Measurements from ENCODE around the gene TPM2. TPM values are rescaled to one million over a fixed set of nuclear protein-coding genes. Genes with fewer than 3 reads are reported as not detected.

The TPM2 gene
- total and polyA plus RNA-seq, 5 experiments from 2014 or later: 0.34 to 98.5 (median 92.3) TPM; not detected in 2

- POLR2A ChIA-PET: interaction anchor here (1.2 to 1.9 kb wide), 2 partner anchors 13 to 22 kb away, joined by 4 to 5 read pairs; no protein-coding TSS in a partner anchor
- DNase-seq (no peak), ATAC-seq (no peak)
- H3K27me3 Mint-ChIP-seq: no peaks in the 10 kb centered on the region
- H3K9me3 Mint-ChIP-seq: no peaks in the 10 kb centered on the region
- H3K27ac Mint-ChIP-seq: peak overlapping the region in 2 of 10 donors; percentile 14 to 34
- peaks cover 0 to 8% (median 0%) of the 10 kb centered on the region in 4 donors for H3K4me1 Mint-ChIP-seq
- H3K36me3 Mint-ChIP-seq: peaks cover 14 to 37% (median 27%) of the 10 kb centered on the region in 3 donors
- H3K4me3 Mint-ChIP-seq: no peak overlapping the region
Measured at GRCh38 chr9:35703906-35704672, 14.4 kb upstream of the TPM2 start.

- H3K9me3 Mint-ChIP-seq: no peaks in the 10 kb centered on the region
- no peaks in the 10 kb centered on the region for H3K27me3 Mint-ChIP-seq
- POLR2A ChIA-PET: interaction anchor here (1.2 to 1.3 kb wide), 2 partner anchors 11 to 29 kb away, joined by 3 to 4 read pairs; partner anchors contain the start of gene TLN1
- H3K36me3 Mint-ChIP-seq: peaks cover 9 to 27% (median 26%) of the 10 kb centered on the region in 3 donors
- DNase-seq (no peak), ATAC-seq (no peak)
- peaks cover 0 to 8% (median 0%) of the 10 kb centered on the region in 4 donors for H3K4me1 Mint-ChIP-seq
- no peak overlapping the region for H3K27ac Mint-ChIP-seq
- no peak overlapping the region for H3K4me3 Mint-ChIP-seq
Measured at GRCh38 chr9:35702696-35703095, 13.0 kb upstream of the TPM2 start.

GRCh38 chr9:35700942-35701341, 11.2 kb upstream of the TPM2 start:
- DNase-seq (no peak), ATAC-seq (no peak)
- no peaks in the 10 kb centered on the region for H3K9me3 Mint-ChIP-seq
- no peak overlapping the region for H3K4me3 Mint-ChIP-seq
- H3K4me1 Mint-ChIP-seq: peaks cover 7 to 9% (median 9%) of the 10 kb centered on the region in 4 donors
- H3K27ac Mint-ChIP-seq: no peak overlapping the region
- POLR2A ChIA-PET: interaction anchor here (0.5 to 1.2 kb wide), 4 partner anchors 32 to 62 kb away, joined by 3 to 4 read pairs (median 4); partner anchors contain the start of gene CREB3
- H3K27me3 Mint-ChIP-seq: no peaks in the 10 kb centered on the region
- H3K36me3 Mint-ChIP-seq: peaks cover 4 to 21% (median 15%) of the 10 kb centered on the region in 3 donors

GRCh38 chr9:35700031-35700430, 10.3 kb upstream of the TPM2 start:
- POLR2A ChIA-PET: no interaction called here
- Mint-ChIP-seq H3K4me1 (peaks cover 7 to 9% (median 9%) of the 10 kb centered on the region in 4 donors), H3K27me3 (no peaks in the 10 kb centered on the region), H3K4me3 (no peak overlapping the region), H3K36me3 (peaks cover 4 to 16% (median 12%) of the 10 kb centered on the region in 3 donors), H3K9me3 (no peaks in the 10 kb centered on the region), H3K27ac (no peak overlapping the region)
- ATAC-seq (no peak), DNase-seq (no peak)

GRCh38 chr9:35698231-35698630, 8.5 kb upstream of the TPM2 start:
- POLR2A ChIA-PET: interaction anchor here (0.8 kb wide), 1 partner anchor 40 kb away, joined by 3 read pairs; the partner anchor contains the start of genes CCDC107 and RMRP
- H3K36me3 Mint-ChIP-seq: peaks cover 0 to 16% (median 1%) of the 10 kb centered on the region in 3 donors
- H3K4me3 Mint-ChIP-seq: no peak overlapping the region
- peaks cover 7 to 9% (median 9%) of the 10 kb centered on the region in 4 donors for H3K4me1 Mint-ChIP-seq
- H3K27me3 Mint-ChIP-seq: no peaks in the 10 kb centered on the region
- H3K27ac Mint-ChIP-seq: peak overlapping the region in 2 of 10 donors; percentile 48 to 56
- DNase-seq (no peak), ATAC-seq (no peak)
- H3K9me3 Mint-ChIP-seq: no peaks in the 10 kb centered on the region

- ATAC-seq: no peak
- Mint-ChIP-seq H3K36me3 (peaks cover 0 to 16% (median 0%) of the 10 kb centered on the region in 3 donors), H3K27ac (peak overlapping the region in 3 of 10 donors; percentile 19 to 46 (median 22)), H3K4me1 (peaks cover 7 to 9% (median 9%) of the 10 kb centered on the region in 4 donors), H3K4me3 (no peak overlapping the region), H3K27me3 (no peaks in the 10 kb centered on the region), H3K9me3 (no peaks in the 10 kb centered on the region)
- POLR2A ChIA-PET: interaction anchor here (0.7 to 1.4 kb wide), 3 partner anchors 11 to 81 kb away, joined by 5 to 11 read pairs (median 8); partner anchors contain the start of gene SIT1
- DNase-seq: no peak
Measured at GRCh38 chr9:35697486-35697885, 7.8 kb upstream of the TPM2 start.

- ATAC-seq (peak; percentile 86 to 97), DNase-seq (peak; percentile 22 to 73 (median 50))
- POLR2A ChIA-PET: interaction anchor here (0.6 to 1.7 kb wide), 12 partner anchors 9 to 92 kb away, joined by 3 to 12 read pairs (median 4); partner anchors contain the start of genes CCDC107, RMRP and SIT1
- no peaks in the 10 kb centered on the region for H3K27me3 Mint-ChIP-seq
- no peaks in the 10 kb centered on the region for H3K9me3 Mint-ChIP-seq
- peak overlapping the region in 1 of 10 donors; percentile 62 for H3K4me3 Mint-ChIP-seq
- peak overlapping the region in 7 of 10 donors; percentile 20 to 83 (median 64) for H3K27ac Mint-ChIP-seq
- peaks cover 0 to 16% (median 0%) of the 10 kb centered on the region in 3 donors for H3K36me3 Mint-ChIP-seq
- H3K4me1 Mint-ChIP-seq: peaks cover 9 to 14% (median 11%) of the 10 kb centered on the region in 4 donors
Measured at GRCh38 chr9:35696520-35697215, 6.9 kb upstream of the TPM2 start.

GRCh38 chr9:35695943-35696401, 6.2 kb upstream of the TPM2 start:
- Mint-ChIP-seq H3K27me3 (no peaks in the 10 kb centered on the region), H3K4me3 (no peak overlapping the region), H3K27ac (peak overlapping the region in 3 of 10 donors; percentile 15 to 79 (median 69)), H3K4me1 (peaks cover 14 to 21% (median 15%) of the 10 kb centered on the region in 4 donors), H3K36me3 (peaks cover 0 to 16% (median 0%) of the 10 kb centered on the region in 3 donors), H3K9me3 (no peaks in the 10 kb centered on the region)
- POLR2A ChIA-PET: interaction anchor here (0.6 to 1.7 kb wide), 9 partner anchors 10 to 91 kb away, joined by 3 to 12 read pairs (median 4); partner anchors contain the start of genes CCDC107 and RMRP
- DNase-seq (no peak), ATAC-seq (no peak)

GRCh38 chr9:35691757-35692301, 2.1 kb upstream of the TPM2 start:
- Mint-ChIP-seq H3K27me3 (no peaks in the 10 kb centered on the region), H3K9me3 (no peaks in the 10 kb centered on the region), H3K4me1 (peaks cover 18 to 33% (median 26%) of the 10 kb centered on the region in 4 donors), H3K27ac (peak overlapping the region in 7 of 10 donors; percentile 17 to 77 (median 48)), H3K36me3 (peaks cover 0 to 3% (median 0%) of the 10 kb centered on the region in 3 donors), H3K4me3 (peak overlapping the region; percentile 86 to 94 (median 88))
- POLR2A ChIA-PET: interaction anchor here (0.7 to 3.3 kb wide), 8 partner anchors 9 to 88 kb away, joined by 3 to 19 read pairs (median 5); partner anchors contain the start of genes ARHGEF39, CREB3, SIT1 and TLN1
- no peak for ATAC-seq
- DNase-seq: no peak

GRCh38 chr9:35691334-35691650, 1.6 kb upstream of the TPM2 start:
- DNase-seq (no peak), ATAC-seq (peak in 1 of 2 donors; percentile 31)
- Mint-ChIP-seq H3K27me3 (no peaks in the 10 kb centered on the region), H3K36me3 (no peaks in the 10 kb centered on the region), H3K27ac (peak overlapping the region; percentile 29 to 87 (median 78)), H3K4me1 (peaks cover 12 to 27% (median 21%) of the 10 kb centered on the region in 4 donors), H3K4me3 (peak overlapping the region; percentile 86 to 94 (median 88)), H3K9me3 (no peaks in the 10 kb centered on the region)
- POLR2A ChIA-PET: interaction anchor here (0.9 to 3.3 kb wide), 9 partner anchors 8 to 87 kb away, joined by 3 to 19 read pairs (median 8); partner anchors contain the start of genes ARHGEF39, CCDC107, CREB3 and RMRP

GRCh38 chr9:35690614-35691333, 1.0 kb upstream of the TPM2 start:
- H3K27me3 Mint-ChIP-seq: no peaks in the 10 kb centered on the region
- POLR2A ChIA-PET: interaction anchor here (0.9 to 3.3 kb wide), 9 partner anchors 12 to 87 kb away, joined by 3 to 19 read pairs (median 8); partner anchors contain the start of genes ARHGEF39, CCDC107, CREB3 and RMRP
- no peaks in the 10 kb centered on the region for H3K36me3 Mint-ChIP-seq
- peak overlapping the region; percentile 29 to 87 (median 78) for H3K27ac Mint-ChIP-seq
- no peaks in the 10 kb centered on the region for H3K9me3 Mint-ChIP-seq
- peak; percentile 63 to 71 for ATAC-seq
- H3K4me1 Mint-ChIP-seq: peaks cover 11 to 27% (median 21%) of the 10 kb centered on the region in 4 donors
- peak in 7 of 10 donors; percentile 17 to 39 (median 30) for DNase-seq
- H3K4me3 Mint-ChIP-seq: peak overlapping the region; percentile 86 to 94 (median 88)
